Measurements from ENCODE around the gene ZNF202.

The ZNF202 gene

GRCh38 chr11:123683428-123684170 lies 57.9 kb downstream of the ZNF202 start:
- DNase-seq (ENCODE audit: low spot score): no peak

GRCh38 chr11:123682696-123683410 lies 58.6 kb downstream of the ZNF202 start:
- no peak for DNase-seq (ENCODE audit: low spot score)

- DNase-seq (ENCODE audit: low spot score): peak; percentile 74
Measured at GRCh38 chr11:123681030-123681429, 60.4 kb downstream of the ZNF202 start.

- no peak for DNase-seq (ENCODE audit: low spot score)
Measured at GRCh38 chr11:123678246-123678645, 63.2 kb downstream of the ZNF202 start.

- no peak for DNase-seq (ENCODE audit: low spot score)
Measured at GRCh38 chr11:123677510-123677909, 64.0 kb downstream of the ZNF202 start.

GRCh38 chr11:123674297-123674696 lies 67.2 kb downstream of the ZNF202 start:
- peak; percentile 27 for DNase-seq (ENCODE audit: low spot score)
